Astrocyte (in vitro differentiated cells and primary cell): ENCODE data around the gene ULBP1. TPM values are rescaled to one million over a fixed set of nuclear protein-coding genes. Genes with fewer than 3 reads are reported as not detected.
A peak's percentile ranks its signal among the peaks of the same experiment; 100 is the strongest.

ENCODE experiments used
- DNase-seq: peaks from one replicate; pipeline ENCODE4 v3.0.0-alpha.2; 2010; ENCODE audit warnings: low read depth
- FAIRE-seq: peaks from 2 replicates; lab custom pipeline; 2011; peaks lifted over from hg19 to GRCh38; lab: Jason Lieb, UNC
- H2AFZ ChIP-seq: 2 replicates; pipeline ENCODE4 v1.6.0; 2012; ENCODE audit warnings: low read depth, low read length, inconsistent platforms
- H3K27ac ChIP-seq: 2 replicates; pipeline ENCODE4 v1.5.1; 2011; ENCODE audit warnings: low read depth, low read length, inconsistent platforms
- H3K27me3 ChIP-seq: 2 replicates; pipeline ENCODE4 v1.6.0; 2011; ENCODE audit warnings: low read length, inconsistent platforms; ENCODE audit not compliant: insufficient read depth
- H3K36me3 ChIP-seq: 2 replicates; pipeline ENCODE4 v1.5.1; 2011; ENCODE audit warnings: low read length, inconsistent platforms; ENCODE audit not compliant: insufficient read depth
- H3K4me1 ChIP-seq: 2 replicates; pipeline ENCODE4 v1.5.1; 2011; ENCODE audit warnings: low read length, inconsistent platforms; ENCODE audit not compliant: insufficient read depth
- H3K4me2 ChIP-seq: 2 replicates; pipeline ENCODE4 v1.6.0; 2012; ENCODE audit warnings: low read length, inconsistent platforms
- H3K4me3 ChIP-seq: 2 replicates; pipeline ENCODE4 v1.5.1; 2011; ENCODE audit warnings: low read depth, mild to moderate bottlenecking, low read length, inconsistent platforms; ENCODE audit not compliant: insufficient read depth
- H3K79me2 ChIP-seq: 2 replicates; pipeline ENCODE4 v1.6.0; 2012; ENCODE audit warnings: mild to moderate bottlenecking, low read length, inconsistent platforms; ENCODE audit not compliant: insufficient read depth
- H3K9ac ChIP-seq: 2 replicates; pipeline ENCODE4 v1.6.0; 2012; ENCODE audit warnings: mild to moderate bottlenecking, low read length, inconsistent platforms
- H3K9me3 ChIP-seq: 2 replicates; pipeline ENCODE4 v1.5.1; 2012; ENCODE audit warnings: low read depth, mild to moderate bottlenecking, low read length, inconsistent platforms; ENCODE audit not compliant: insufficient read depth
- H4K20me1 ChIP-seq: 2 replicates; pipeline ENCODE4 v1.6.0; 2012; ENCODE audit warnings: low read length, inconsistent platforms; ENCODE audit not compliant: insufficient read depth
- H3K27ac Mint-ChIP-seq: one replicate; pipeline ENCODE4 v1.8.0; 2021; ENCODE audit warnings: mild to moderate bottlenecking, mixed read lengths; ENCODE audit not compliant: unreplicated experiment
- H3K27me3 Mint-ChIP-seq: one replicate; pipeline ENCODE4 v1.8.0; 2021; ENCODE audit warnings: low read depth, mixed read lengths; ENCODE audit not compliant: unreplicated experiment
- H3K36me3 Mint-ChIP-seq: one replicate; pipeline ENCODE4 v1.8.0; 2021; ENCODE audit warnings: low read depth, mixed read lengths; ENCODE audit not compliant: unreplicated experiment
- H3K4me1 Mint-ChIP-seq: one replicate; pipeline ENCODE4 v1.8.0; 2021; ENCODE audit warnings: low read depth, mixed read lengths; ENCODE audit not compliant: unreplicated experiment
- H3K4me3 Mint-ChIP-seq: one replicate; pipeline ENCODE4 v1.8.0; 2021; ENCODE audit warnings: mild to moderate bottlenecking, moderate library complexity, mixed read lengths; ENCODE audit not compliant: unreplicated experiment
- H3K9me3 Mint-ChIP-seq: one replicate; pipeline ENCODE4 v1.8.0; 2021; ENCODE audit warnings: mild to moderate bottlenecking, mixed read lengths; ENCODE audit not compliant: unreplicated experiment
- CTCF ChIP-seq: IDR thresholded peaks from 2 replicates; pipeline ENCODE4 v1.5.1; 2011; ENCODE audit warnings: low read depth, mild to moderate bottlenecking, inconsistent platforms, low read length, moderate library complexity; ENCODE audit not compliant: insufficient read depth
- EZH2 ChIP-seq: IDR thresholded peaks from 2 replicates; pipeline ENCODE4 v1.6.1; 2012; ENCODE audit warnings: mild to moderate bottlenecking, low read length, inconsistent platforms; ENCODE audit not compliant: insufficient read depth
- total RNA-seq: library from RNA; stranded (reverse); gene quantifications from 2 replicates; pipeline ENCODE4 v1.2.1, GENCODE V29; 2021

ULBP1 gene
- total RNA-seq, 1 donor from 2014 or later = 7.4 TPM

GRCh38 chr6:149934249-149935156 lies 29.2 kb upstream of the ULBP1 start:
- Mint-ChIP-seq H3K27me3 (peaks cover 85% of the 10 kb centered on the region), H3K4me3 (no peak overlapping the region), H3K4me1 (peaks cover 6% of the 10 kb centered on the region), H3K27ac (no peak overlapping the region), H3K36me3 (no peaks in the 10 kb centered on the region), H3K9me3 (peaks cover 4% of the 10 kb centered on the region)
- no peak overlapping the region for H3K4me3 ChIP-seq
- H3K79me2 ChIP-seq = no peaks in the 10 kb centered on the region
- H3K36me3 ChIP-seq = no peaks in the 10 kb centered on the region
- peaks cover 4% of the 10 kb centered on the region for H4K20me1 ChIP-seq
- peaks cover 10% of the 10 kb centered on the region for H3K4me1 ChIP-seq
- H3K27ac ChIP-seq = no peak overlapping the region
- H3K27me3 ChIP-seq = peaks cover 78% of the 10 kb centered on the region
- DNase-seq (peak; percentile 43), FAIRE-seq (no peak)
- H3K9me3 ChIP-seq = no peaks in the 10 kb centered on the region
- no peak overlapping the region for H3K4me2 ChIP-seq
- TF ChIP-seq EZH2 (no peak), CTCF (peak; percentile 79)
- H2AFZ ChIP-seq = no peak overlapping the region
- no peak overlapping the region for H3K9ac ChIP-seq

- H3K27ac Mint-ChIP-seq = no peak overlapping the region
- FAIRE-seq (no peak), DNase-seq (no peak)
- H3K9me3 ChIP-seq = no peaks in the 10 kb centered on the region
- no peaks in the 10 kb centered on the region for H3K36me3 Mint-ChIP-seq
- peaks cover 4% of the 10 kb centered on the region for H4K20me1 ChIP-seq
- peaks cover 10% of the 10 kb centered on the region for H3K4me1 ChIP-seq
- no peak overlapping the region for H3K4me2 ChIP-seq
- H3K4me3 Mint-ChIP-seq = peak overlapping the region; percentile 27
- no peak overlapping the region for H2AFZ ChIP-seq
- peaks cover 85% of the 10 kb centered on the region for H3K27me3 Mint-ChIP-seq
- H3K4me1 Mint-ChIP-seq = peaks cover 6% of the 10 kb centered on the region
- no peak overlapping the region for H3K27ac ChIP-seq
- no peaks in the 10 kb centered on the region for H3K79me2 ChIP-seq
- H3K4me3 ChIP-seq = no peak overlapping the region
- TF ChIP-seq EZH2 = no peak
- no peak for TF ChIP-seq CTCF
- H3K27me3 ChIP-seq = peaks cover 78% of the 10 kb centered on the region
- H3K9me3 Mint-ChIP-seq = peaks cover 4% of the 10 kb centered on the region
- no peak overlapping the region for H3K9ac ChIP-seq
- no peaks in the 10 kb centered on the region for H3K36me3 ChIP-seq
Measured at GRCh38 chr6:149935246-149935645, 28.5 kb upstream of the ULBP1 start.

GRCh38 chr6:149935668-149936067 lies 28.1 kb upstream of the ULBP1 start:
- peaks cover 6% of the 10 kb centered on the region for H3K4me1 Mint-ChIP-seq
- FAIRE-seq (no peak), DNase-seq (no peak)
- TF ChIP-seq CTCF = no peak
- no peak for TF ChIP-seq EZH2
- peaks cover 4% of the 10 kb centered on the region for H3K9me3 Mint-ChIP-seq
- no peaks in the 10 kb centered on the region for H3K79me2 ChIP-seq
- H3K36me3 Mint-ChIP-seq = no peaks in the 10 kb centered on the region
- H4K20me1 ChIP-seq = peaks cover 4% of the 10 kb centered on the region
- no peaks in the 10 kb centered on the region for H3K36me3 ChIP-seq
- H2AFZ ChIP-seq = no peak overlapping the region
- H3K27me3 Mint-ChIP-seq = peaks cover 85% of the 10 kb centered on the region
- no peak overlapping the region for H3K9ac ChIP-seq
- H3K4me2 ChIP-seq = no peak overlapping the region
- H3K4me1 ChIP-seq = peaks cover 10% of the 10 kb centered on the region
- no peak overlapping the region for H3K27ac ChIP-seq
- no peak overlapping the region for H3K4me3 ChIP-seq
- peaks cover 78% of the 10 kb centered on the region for H3K27me3 ChIP-seq
- no peak overlapping the region for H3K4me3 Mint-ChIP-seq
- no peaks in the 10 kb centered on the region for H3K9me3 ChIP-seq
- no peak overlapping the region for H3K27ac Mint-ChIP-seq
